Neural crest cell (in vitro differentiated cells): ENCODE results near the gene ADCY2. TPM values are rescaled to one million over a fixed set of nuclear protein-coding genes. Genes with fewer than 3 reads are reported as not detected.

Experiments used
- DNase-seq: peaks from one replicate; pipeline ENCODE4 v3.0.0; 2021; ENCODE audit warnings: low read depth, mixed read lengths, low spot score
- H3K27ac Mint-ChIP-seq: one replicate; pipeline ENCODE4 v1.8.0; 2021; ENCODE audit warnings: mild to moderate bottlenecking, mixed read lengths; ENCODE audit not compliant: unreplicated experiment
- H3K27me3 Mint-ChIP-seq: 2 replicates; pipeline ENCODE4 v1.8.0; 2021; ENCODE audit warnings: low read depth, mild to moderate bottlenecking, mixed read lengths
- H3K36me3 Mint-ChIP-seq: 2 replicates; pipeline ENCODE4 v1.8.0; 2021; ENCODE audit warnings: low read depth, mild to moderate bottlenecking, mixed read lengths
- H3K4me1 Mint-ChIP-seq: 2 replicates; pipeline ENCODE4 v1.8.0; 2021; ENCODE audit warnings: mixed read lengths
- H3K4me3 Mint-ChIP-seq: one replicate; pipeline ENCODE4 v1.8.0; 2021; ENCODE audit warnings: mild to moderate bottlenecking, mixed read lengths
- H3K9me3 Mint-ChIP-seq: 2 replicates; pipeline ENCODE4 v1.8.0; 2021; ENCODE audit warnings: mixed read lengths
- total RNA-seq: library from RNA; stranded (reverse); gene quantifications from 2 replicates; pipeline ENCODE4 v1.2.1, GENCODE V29; 2021
- TF ChIP-seq, protein P1 (sequence below): fragments of 200-600 bp; sonication (generic); conservative IDR thresholded peaks from 2 replicates; pipeline ENCODE4 v1.5.0; 2021; ENCODE audit warnings: antibody characterized with exemption, mild to moderate bottlenecking

Gene ADCY2
- total RNA-seq, 1 donor from 2014 or later, result 3.5 TPM

DNA sequence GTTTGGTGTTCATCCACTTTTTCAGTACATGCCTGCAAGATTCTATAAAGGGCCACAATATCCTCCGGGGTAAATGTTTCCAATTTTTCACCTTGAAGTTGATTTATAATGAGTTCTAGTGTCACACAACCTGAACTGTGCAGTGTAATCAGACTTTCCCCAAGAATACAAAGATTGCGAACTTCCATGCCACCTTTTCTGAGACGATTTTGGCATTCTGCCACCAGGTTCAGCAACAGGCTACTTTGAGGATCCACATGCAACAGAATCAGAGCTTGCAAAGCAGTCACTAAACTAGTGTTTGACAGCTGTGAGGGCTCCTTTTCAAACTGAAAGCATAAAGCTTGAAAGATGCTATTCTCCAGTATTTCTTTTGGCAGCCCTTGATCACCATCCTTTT lies 471.3 kb downstream of the ADCY2 start:
- no peak overlapping the region for H3K27ac Mint-ChIP-seq
- no peak for DNase-seq
- TF ChIP-seq, protein P1, sequence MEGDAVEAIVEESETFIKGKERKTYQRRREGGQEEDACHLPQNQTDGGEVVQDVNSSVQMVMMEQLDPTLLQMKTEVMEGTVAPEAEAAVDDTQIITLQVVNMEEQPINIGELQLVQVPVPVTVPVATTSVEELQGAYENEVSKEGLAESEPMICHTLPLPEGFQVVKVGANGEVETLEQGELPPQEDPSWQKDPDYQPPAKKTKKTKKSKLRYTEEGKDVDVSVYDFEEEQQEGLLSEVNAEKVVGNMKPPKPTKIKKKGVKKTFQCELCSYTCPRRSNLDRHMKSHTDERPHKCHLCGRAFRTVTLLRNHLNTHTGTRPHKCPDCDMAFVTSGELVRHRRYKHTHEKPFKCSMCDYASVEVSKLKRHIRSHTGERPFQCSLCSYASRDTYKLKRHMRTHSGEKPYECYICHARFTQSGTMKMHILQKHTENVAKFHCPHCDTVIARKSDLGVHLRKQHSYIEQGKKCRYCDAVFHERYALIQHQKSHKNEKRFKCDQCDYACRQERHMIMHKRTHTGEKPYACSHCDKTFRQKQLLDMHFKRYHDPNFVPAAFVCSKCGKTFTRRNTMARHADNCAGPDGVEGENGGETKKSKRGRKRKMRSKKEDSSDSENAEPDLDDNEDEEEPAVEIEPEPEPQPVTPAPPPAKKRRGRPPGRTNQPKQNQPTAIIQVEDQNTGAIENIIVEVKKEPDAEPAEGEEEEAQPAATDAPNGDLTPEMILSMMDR, result no peak
- H3K27me3 Mint-ChIP-seq, result no peaks in the 10 kb centered on the region
- peaks cover 2% of the 10 kb centered on the region for H3K36me3 Mint-ChIP-seq
- peak overlapping the region; percentile 92 for H3K4me3 Mint-ChIP-seq
- H3K4me1 Mint-ChIP-seq, result peaks cover 38% of the 10 kb centered on the region
- H3K9me3 Mint-ChIP-seq, result no peaks in the 10 kb centered on the region

DNA sequence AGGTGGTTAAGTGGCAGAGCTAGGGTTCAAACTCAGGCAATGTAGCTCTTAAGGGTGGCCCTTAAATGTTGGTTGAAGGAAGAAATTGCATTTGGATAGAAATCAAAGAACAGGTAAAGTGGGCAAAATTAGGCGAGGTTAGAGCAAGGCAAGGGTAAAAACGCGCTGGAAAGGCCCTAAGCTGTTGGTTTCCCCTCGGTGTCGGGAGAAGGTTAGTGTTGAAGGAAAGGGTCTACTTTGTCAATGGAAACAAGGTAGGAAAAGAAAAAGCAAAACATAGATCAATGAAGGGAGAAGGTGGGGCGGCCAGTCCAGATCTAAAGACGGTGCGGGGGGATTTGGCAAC lies 472.5 kb downstream of the ADCY2 start:
- no peaks in the 10 kb centered on the region for H3K27me3 Mint-ChIP-seq
- no peaks in the 10 kb centered on the region for H3K9me3 Mint-ChIP-seq
- H3K36me3 Mint-ChIP-seq, result no peaks in the 10 kb centered on the region
- H3K4me3 Mint-ChIP-seq, result peak overlapping the region; percentile 92
- TF ChIP-seq, protein P1, result no peak
- H3K27ac Mint-ChIP-seq, result peak overlapping the region; percentile 20
- DNase-seq, result peak; percentile 12
- peaks cover 38% of the 10 kb centered on the region for H3K4me1 Mint-ChIP-seq

DNA sequence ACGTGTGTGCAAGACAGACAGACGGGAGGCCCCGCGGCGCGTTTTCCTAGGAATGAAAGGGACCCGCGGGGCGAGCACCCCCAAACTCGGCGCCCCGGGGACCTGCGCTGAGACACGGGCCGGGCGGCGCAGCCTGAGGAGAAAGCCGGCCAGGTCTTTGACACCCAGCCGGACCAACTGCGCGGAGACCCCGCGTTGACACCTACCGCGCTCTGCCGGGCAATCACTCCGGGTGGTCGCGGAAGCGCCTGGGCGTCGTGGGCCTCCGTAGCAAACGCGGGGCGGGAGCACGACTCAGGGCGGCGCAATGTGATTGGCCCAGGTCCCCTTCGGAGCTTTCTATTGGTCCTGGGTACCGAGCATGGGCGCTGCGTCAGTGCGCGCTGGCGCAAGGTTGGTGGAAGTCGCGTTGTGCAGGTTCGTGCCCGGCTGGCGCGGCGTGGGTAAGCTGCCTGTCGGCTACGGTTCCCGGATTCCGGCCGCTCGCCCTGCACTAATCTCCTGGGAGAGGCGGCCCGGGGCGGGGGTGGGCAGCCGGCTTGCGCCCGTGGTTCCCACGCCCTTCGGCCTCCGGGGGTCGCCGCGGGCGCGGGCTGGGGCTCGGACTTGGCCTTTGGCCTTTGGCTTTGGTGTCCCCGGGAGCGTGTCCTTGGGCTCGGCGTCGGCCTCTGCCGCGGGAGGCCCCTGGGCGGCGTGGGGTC lies 473.0 kb downstream of the ADCY2 start, which contains the start of the genes FASTKD3 and MTRR:
Gene FASTKD3 (minus strand): TSS at position 259 of the 701 bp plus-strand sequence. CDS start 948 bp downstream, outside the sequence.
Gene MTRR (plus strand): TSS at position 376 of the 701 bp plus-strand sequence. CDS start 1,647 bp downstream, outside the sequence.
- H3K4me3 Mint-ChIP-seq, result peak within 1 kb of the TSS; percentile 92
- TF ChIP-seq, protein P1, result no peak

DNA sequence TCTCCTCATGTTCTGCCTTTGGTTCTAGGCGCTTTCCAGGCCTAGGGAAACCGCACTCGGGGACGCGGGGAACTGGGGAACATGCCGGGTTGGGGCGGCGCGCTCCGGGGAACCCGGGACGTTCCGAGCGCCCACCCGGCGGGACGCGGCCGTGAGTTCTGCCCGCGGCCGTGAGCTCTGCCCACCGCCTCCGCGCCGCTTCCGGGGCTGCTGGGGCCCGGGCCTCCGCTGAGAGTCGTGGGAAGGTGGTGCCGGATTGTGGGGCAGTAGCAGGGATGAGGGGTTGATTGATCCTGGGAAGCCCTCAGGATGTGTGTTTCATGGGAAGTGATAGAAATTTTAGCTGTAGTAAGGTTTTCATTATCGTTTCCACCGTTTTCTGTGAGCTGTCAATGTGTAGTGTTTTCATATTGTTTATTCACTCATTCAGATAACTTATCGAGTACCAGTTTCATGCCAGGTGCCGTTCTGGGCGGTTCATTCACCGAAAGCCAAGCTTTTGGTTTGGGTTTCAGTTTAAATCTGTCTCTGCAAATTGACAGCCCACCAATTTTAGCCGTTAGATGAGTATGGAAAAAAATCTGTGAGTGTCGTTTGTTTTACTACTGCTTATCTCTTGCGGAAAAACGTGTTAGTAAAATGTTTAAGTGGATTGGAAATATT lies 473.7 kb downstream of the ADCY2 start:
- Mint-ChIP-seq H3K27me3 (no peaks in the 10 kb centered on the region), H3K27ac (no peak overlapping the region), H3K4me1 (peaks cover 38% of the 10 kb centered on the region), H3K9me3 (no peaks in the 10 kb centered on the region), H3K36me3 (no peaks in the 10 kb centered on the region), H3K4me3 (peak overlapping the region; percentile 90)
- TF ChIP-seq, protein P1, result no peak
- DNase-seq, result no peak

More for the DNA sequence above, 473.0 kb downstream of the ADCY2 start, which contains the start of the genes FASTKD3 and MTRR:
- no peaks in the 10 kb centered on the region for H3K36me3 Mint-ChIP-seq
- no peaks in the 10 kb centered on the region for H3K27me3 Mint-ChIP-seq
- peaks cover 38% of the 10 kb centered on the region for H3K4me1 Mint-ChIP-seq
- peak within 1 kb of the TSS; percentile 20 for H3K27ac Mint-ChIP-seq
- H3K9me3 Mint-ChIP-seq, result no peaks in the 10 kb centered on the region
- DNase-seq, result peak; percentile 80

DNA sequence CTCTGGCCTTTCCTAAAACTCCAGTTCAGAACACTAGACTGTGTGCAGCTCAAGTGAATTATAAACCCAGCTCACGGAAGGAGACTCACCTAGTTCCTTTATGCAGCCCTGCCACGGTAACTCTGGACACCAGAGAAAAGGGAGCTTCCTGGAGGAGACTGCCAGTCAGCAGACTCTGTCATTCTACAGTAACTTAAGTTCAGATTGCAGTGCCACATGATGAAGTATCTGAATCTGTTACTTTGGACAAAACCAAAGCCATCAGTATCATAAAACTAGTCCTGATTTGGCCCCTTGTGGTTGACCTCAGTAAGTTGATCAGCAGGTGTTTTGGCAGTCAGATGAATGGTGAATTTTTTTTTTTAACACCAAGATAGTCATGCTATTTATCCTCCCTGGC lies 475.7 kb downstream of the ADCY2 start:
- Mint-ChIP-seq H3K9me3 (no peaks in the 10 kb centered on the region), H3K27ac (no peak overlapping the region), H3K4me3 (peak overlapping the region; percentile 48), H3K27me3 (no peaks in the 10 kb centered on the region), H3K36me3 (peaks cover 4% of the 10 kb centered on the region), H3K4me1 (peaks cover 32% of the 10 kb centered on the region)
- TF ChIP-seq, protein P1, result no peak
- DNase-seq, result no peak
